H1 (cell line): ENCODE results near the gene HMCN2. TPM values are rescaled to one million over a fixed set of nuclear protein-coding genes. Genes with fewer than 3 reads are reported as not detected.

Experiments
- CTCF ChIA-PET: fragments of 300-600 bp; sonication (Branson Sonifier 250); formaldehyde crosslinking; loops from one replicate; lab custom pipeline; 2021; ENCODE audit not compliant: partially characterized antibody; lab: Charles Lee
- POLR2A ChIA-PET: fragments of 300-600 bp; sonication (Branson Sonifier 250); formaldehyde crosslinking; loops from one replicate; lab custom pipeline; 2021; ENCODE audit warnings: inconsistent platforms; ENCODE audit not compliant: partially characterized antibody; lab: Charles Lee
- DNase-seq, 2 experiments: peaks; one replicate each; pipeline versions ENCODE4 v3.0.0 to v3.0.0-alpha.2; 2010 to 2022; ENCODE audit warnings: low spot score in 2 of 2, low read depth in 1 of 2, mixed read lengths in 1 of 2
- FAIRE-seq: peaks from 2 replicates; lab custom pipeline; 2011; peaks lifted over from hg19 to GRCh38; lab: Jason Lieb, UNC
- H2AFZ ChIP-seq: 2 replicates; pipeline ENCODE4 v1.8.1; 2012; ENCODE audit warnings: low read length, inconsistent platforms
- H2AK5ac ChIP-seq: 2 replicates; pipeline ENCODE4 v1.6.1; 2013; ENCODE audit warnings: low read depth, low read length
- H2BK120ac ChIP-seq: replicated peaks from 2 replicates; pipeline ENCODE3; 2013; ENCODE audit warnings: low read depth, low read length, inconsistent platforms
- H2BK12ac ChIP-seq: 2 replicates; pipeline ENCODE4 v1.6.1; 2013; ENCODE audit warnings: low read depth, low read length
- H2BK15ac ChIP-seq: 2 replicates; pipeline ENCODE4 v1.6.1; 2013; ENCODE audit warnings: low read length
- H2BK20ac ChIP-seq: 2 replicates; pipeline ENCODE4 v1.6.1; 2013; ENCODE audit warnings: low read length
- H2BK5ac ChIP-seq: 2 replicates; pipeline ENCODE4 v1.6.1; 2013; ENCODE audit warnings: low read depth, low read length
- H3K14ac ChIP-seq: 2 replicates; pipeline ENCODE4 v1.6.1; 2013; ENCODE audit warnings: inconsistent platforms; ENCODE audit not compliant: insufficient read length
- H3K18ac ChIP-seq: 2 replicates; pipeline ENCODE4 v1.6.1; 2013; ENCODE audit warnings: low read length; ENCODE audit errors: extremely low read depth
- H3K23ac ChIP-seq: 2 replicates; pipeline ENCODE4 v1.6.1; 2013; ENCODE audit warnings: inconsistent platforms; ENCODE audit not compliant: insufficient read length
- H3K23me2 ChIP-seq: 2 replicates; pipeline ENCODE4 v1.6.1; 2013; ENCODE audit warnings: low read depth, low read length
- H3K27ac ChIP-seq: 2 replicates; pipeline ENCODE4 v1.6.1; 2011; ENCODE audit warnings: low read depth, low read length, inconsistent platforms
- H3K27me3 ChIP-seq, 4 experiments: replicated peaks in 1 of 4; 1 replicate in 1 of 4; 2 replicates in 3 of 4; pipeline versions ENCODE4 v1.6.1 to v1.8.1; 2011 to 2013; ENCODE audit warnings: low read length in 3 of 4, mild to moderate bottlenecking in 3 of 4, inconsistent platforms in 2 of 4, mixed read lengths in 2 of 4, moderate library complexity in 1 of 4; ENCODE audit not compliant: control insufficient read depth in 3 of 4, insufficient read depth in 3 of 4; ENCODE audit errors: extremely low read depth in 1 of 4
- H3K36me3 ChIP-seq, 4 experiments: 2 replicates each; pipeline versions ENCODE4 v1.6.1 to v1.8.1; 2011 to 2013; ENCODE audit warnings: mild to moderate bottlenecking in 4 of 4, low read length in 3 of 4, moderate library complexity in 2 of 4, control low read depth in 1 of 4, inconsistent platforms in 1 of 4; ENCODE audit not compliant: insufficient read depth in 4 of 4, control insufficient read depth in 2 of 4
- H3K4ac ChIP-seq: replicated peaks from 2 replicates; pipeline ENCODE3; 2013; ENCODE audit warnings: low read length, low read depth, mixed read lengths, inconsistent platforms; ENCODE audit not compliant: insufficient read length
- H3K4me1 ChIP-seq, 4 experiments: replicated peaks in 1 of 4; 1 replicate in 1 of 4; 2 replicates in 3 of 4; pipeline versions ENCODE4 v1.6.1 to v1.8.1; 2011 to 2013; ENCODE audit warnings: low read length in 3 of 4, inconsistent platforms in 2 of 4, mixed read lengths in 1 of 4; ENCODE audit not compliant: insufficient read depth in 4 of 4, control insufficient read depth in 3 of 4
- H3K4me2 ChIP-seq, 2 experiments: 2 replicates each; pipeline versions ENCODE4 v1.6.1 to v1.8.1; 2011 to 2013; ENCODE audit warnings: low read depth in 2 of 2, low read length in 2 of 2, control low read depth in 1 of 2, inconsistent platforms in 1 of 2, mild to moderate bottlenecking in 1 of 2; ENCODE audit not compliant: insufficient read depth in 1 of 2
- H3K4me3 ChIP-seq, 4 experiments: fragments of 200-600, 300-600 bp in 1 of 4; sonication (generic), shearing (Covaris generic), sonication (Bioruptor Twin) in 1 of 4; 2 replicates each; pipeline versions ENCODE4 v1.5.1 to v1.8.1; 2011 to 2016; ENCODE audit warnings: low read length in 4 of 4, low read depth in 3 of 4, control low read depth in 2 of 4, inconsistent platforms in 2 of 4, mild to moderate bottlenecking in 2 of 4, mixed read lengths in 1 of 4, moderate library complexity in 1 of 4; ENCODE audit not compliant: insufficient read depth in 2 of 4; ENCODE audit errors: extremely low read depth in 1 of 4
- H3K56ac ChIP-seq: replicated peaks from 2 replicates; pipeline ENCODE3; 2013; ENCODE audit warnings: low read depth, mild to moderate bottlenecking, mixed read lengths, low read length, inconsistent platforms; ENCODE audit not compliant: insufficient read length
- H3K79me1 ChIP-seq: 2 replicates; pipeline ENCODE4 v1.6.1; 2013; ENCODE audit warnings: low read depth, low read length, control low read depth
- H3K79me2 ChIP-seq, 2 experiments: 2 replicates each; pipeline versions ENCODE4 v1.6.1 to v1.8.1; 2012 to 2013; ENCODE audit warnings: low read length in 2 of 2, mild to moderate bottlenecking in 2 of 2, inconsistent platforms in 1 of 2; ENCODE audit not compliant: insufficient read depth in 2 of 2, control insufficient read depth in 1 of 2
- H3K9ac ChIP-seq, 4 experiments: replicated peaks in 1 of 4; 1 replicate in 1 of 4; 2 replicates in 3 of 4; pipeline versions ENCODE4 v1.6.1 to v1.8.1; 2011 to 2013; ENCODE audit warnings: low read depth in 3 of 4, low read length in 3 of 4, control low read depth in 2 of 4, mild to moderate bottlenecking in 2 of 4, moderate library complexity in 2 of 4, inconsistent platforms in 1 of 4; ENCODE audit errors: extremely low read depth in 1 of 4
- H3K9me3 ChIP-seq, 2 experiments: 2 replicates each; pipeline versions ENCODE4 v1.6.1 to v1.8.1; 2012 to 2013; ENCODE audit warnings: mild to moderate bottlenecking in 2 of 2, moderate library complexity in 2 of 2, control low read depth in 1 of 2, inconsistent platforms in 1 of 2, low read depth in 1 of 2, low read length in 1 of 2, mixed read lengths in 1 of 2; ENCODE audit not compliant: insufficient read depth in 2 of 2
- H4K20me1 ChIP-seq, 2 experiments: replicated peaks in 1 of 2; 2 replicates each; pipeline versions ENCODE3 to v1.8.1; 2011 to 2013; ENCODE audit warnings: inconsistent platforms in 2 of 2, low read length in 2 of 2, mild to moderate bottlenecking in 1 of 2; ENCODE audit not compliant: insufficient read depth in 2 of 2, control insufficient read depth in 1 of 2
- H4K5ac ChIP-seq: 2 replicates; pipeline ENCODE4 v1.6.1; 2013; ENCODE audit warnings: low read length, low read depth, mixed read lengths, inconsistent platforms; ENCODE audit not compliant: insufficient read length
- H4K8ac ChIP-seq: 2 replicates; pipeline ENCODE4 v1.8.0; 2013; ENCODE audit warnings: mild to moderate bottlenecking, moderate library complexity, low read length, inconsistent platforms; ENCODE audit not compliant: insufficient read depth; ENCODE audit errors: extremely low read depth
- H4K91ac ChIP-seq: replicated peaks from 2 replicates; pipeline ENCODE3; 2013; ENCODE audit warnings: low read length, mixed read lengths, inconsistent platforms; ENCODE audit not compliant: insufficient read length
- BACH1 ChIP-seq: IDR thresholded peaks from 2 replicates; pipeline ENCODE4 v1.6.1; 2012; ENCODE audit warnings: low read length, improper control_type of control experiment
- BCL11A ChIP-seq, 2 experiments: IDR thresholded peaks; one replicate each; pipeline ENCODE4 v1.6.1; 2011; ENCODE audit warnings: low read depth in 2 of 2, low read length in 2 of 2, mild to moderate bottlenecking in 2 of 2
- BRCA1 ChIP-seq: IDR thresholded peaks from 2 replicates; pipeline ENCODE4 v1.6.1; 2012; ENCODE audit warnings: low read depth, low read length, improper control_type of control experiment
- CEBPB ChIP-seq: IDR thresholded peaks from 2 replicates; pipeline ENCODE4 v1.6.1; 2012; ENCODE audit warnings: low read depth, low read length
- CHD1 ChIP-seq: IDR thresholded peaks from 2 replicates; pipeline ENCODE4 v1.6.1; 2012; ENCODE audit warnings: low read depth, low read length, improper control_type of control experiment
- EZH2 ChIP-seq: fragments of 200-600 bp; sonication (generic); IDR thresholded peaks from 2 replicates; pipeline ENCODE4 v1.7.1; 2012; ENCODE audit warnings: low read depth, mild to moderate bottlenecking, moderate library complexity, low read length, inconsistent platforms; ENCODE audit not compliant: severe bottlenecking
- MAFK ChIP-seq: IDR thresholded peaks from 2 replicates; pipeline ENCODE4 v1.6.1; 2012; ENCODE audit warnings: low read depth, mild to moderate bottlenecking, improper control_type of control experiment, low read length
- RFX5 ChIP-seq: IDR thresholded peaks from 2 replicates; pipeline ENCODE4 v1.6.1; 2011; ENCODE audit warnings: low read depth, low read length, improper control_type of control experiment, borderline replicate concordance
- SIRT6 ChIP-seq: IDR thresholded peaks from one replicate; pipeline ENCODE4 v1.7.1; 2012; ENCODE audit warnings: low read length, inconsistent platforms
- TBP ChIP-seq: IDR thresholded peaks from 2 replicates; pipeline ENCODE4 v1.6.1; 2011; ENCODE audit warnings: low read depth, low read length, improper control_type of control experiment
- TEAD4 ChIP-seq: IDR thresholded peaks from 2 replicates; pipeline ENCODE4 v1.6.1; 2012; ENCODE audit warnings: low read depth, low read length, inconsistent platforms, mixed read lengths
- WGBS, 2 experiments: shearing (Covaris generic) in 1 of 2; methylation state at CpG; one replicate each; pipeline versions ENCODE4 v1.1.6 to v1.1.7; 2013 to 2015; ENCODE audit warnings: low lambda C conversion rate in 2 of 2, mixed read lengths in 2 of 2, inconsistent platforms in 1 of 2, low coverage in 1 of 2, missing lambda C conversion rate in 1 of 2; ENCODE audit not compliant: insufficient replicate concordance in 2 of 2, insufficient coverage in 1 of 2, insufficient read length in 1 of 2; ENCODE audit errors: extremely low coverage in 1 of 2, missing lambda C conversion rate in 1 of 2; 5-methylcytosine and 5-hydroxymethylcytosine counted together
- polyA plus RNA-seq, 7 experiments: library from polyadenylated mRNA; depleted of rRNA in 3 of 7; stranded (reverse) in 5 of 7; unstranded in 2 of 7; fragments of >200 nt in 5 of 7; fragments of 200-250 nt in 2 of 7; gene quantifications; 1 replicate in 5 of 7; 2 replicates in 1 of 7; 4 replicates in 1 of 7; pipeline versions ENCODE4 v1.2.1 to v1.2.3, GENCODE V29; 2011 to 2013; ENCODE audit warnings: missing spikeins in 2 of 7, mixed read lengths in 2 of 7
- total RNA-seq: library from RNA; stranded (reverse); fragmentation: NEBNext Ultra II Directional; extraction: Animal tissue kit (Norgen Biotek cat#: 25700); gene quantifications from 2 replicates; pipeline ENCODE4 v1.2.1, GENCODE V29; 2021
- TF ChIP-seq, protein P1 (sequence below): IDR thresholded peaks from 2 replicates; pipeline ENCODE4 v1.6.1; 2011; ENCODE audit warnings: low read depth, mild to moderate bottlenecking, low read length; ENCODE audit not compliant: insufficient read depth

HMCN2 gene
- total and polyA plus RNA-seq, 2 of the 8 experiments (the other 6 are each of a cell fraction or from before 2014, with no cell fraction given): 5.0 to 9.1 TPM

DNA sequence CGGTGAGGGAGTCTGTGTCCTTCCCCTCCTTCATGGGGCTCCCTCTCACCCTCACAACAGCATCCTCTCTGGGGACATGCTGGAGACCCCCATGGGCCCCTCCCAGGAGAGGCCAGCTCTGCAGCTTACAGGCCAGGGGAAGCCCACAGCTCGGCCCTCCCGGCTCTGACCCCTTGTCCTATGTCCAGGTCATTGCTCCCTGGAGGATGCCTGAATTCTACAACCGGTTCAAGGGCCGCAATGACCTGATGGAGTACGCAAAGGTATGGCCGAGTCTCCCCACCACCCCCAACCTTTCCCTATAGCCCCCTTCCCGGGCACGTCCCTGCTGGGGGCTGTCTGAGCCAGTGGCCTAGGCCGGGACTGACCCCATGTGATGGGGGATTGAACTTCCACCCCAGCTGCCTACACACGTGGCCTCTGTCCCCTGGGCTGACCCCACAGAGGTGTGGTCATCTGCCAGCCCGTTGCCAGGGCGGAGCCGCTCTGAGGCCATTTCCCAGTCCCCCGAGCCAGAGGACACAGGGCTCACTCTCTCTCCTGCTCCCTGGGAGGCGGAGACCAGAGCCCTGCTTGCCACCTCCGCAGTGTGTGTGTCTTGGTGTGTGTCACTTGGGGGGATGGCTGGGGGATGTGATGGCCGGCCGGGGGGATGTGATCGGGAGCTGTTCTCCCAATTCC is 201.1 kb downstream of the HMCN2 start:
- Histone ChIP-seq H3K9me3 (no peaks in the 10 kb centered on the region), H2BK5ac (no peak overlapping the region), H3K4me1 (peaks cover 0 to 11% (median 0%) of the 10 kb centered on the region in 4 experiments; a peak in 2 of 7 replicates), H3K56ac (no peak overlapping the region), H3K27me3 (no peaks in the 10 kb centered on the region), H2BK12ac (no peak overlapping the region), H4K5ac (no peak overlapping the region), H3K14ac (no peak overlapping the region), H3K23ac (no peak overlapping the region), H3K4ac (no peak overlapping the region), H3K4me2 (no peak overlapping the region), H3K23me2 (no peaks in the 10 kb centered on the region), H3K79me2 (no peaks in the 10 kb centered on the region), H3K4me3 (no peak overlapping the region), H3K79me1 (no peaks in the 10 kb centered on the region), H4K91ac (no peak overlapping the region), H4K20me1 (peaks cover 0 to 2% of the 10 kb centered on the region in 2 experiments), H3K18ac (no peak overlapping the region), H2AFZ (no peak overlapping the region), H4K8ac (no peak overlapping the region; the same call in 1 of the 2 replicates), H2AK5ac (no peak overlapping the region), H2BK15ac (no peak overlapping the region), H2BK20ac (no peak overlapping the region), H2BK120ac (no peak overlapping the region), H3K36me3 (peaks cover 0 to 31% (median 0%) of the 10 kb centered on the region in 4 experiments; a peak in 2 of 8 replicates), H3K27ac (no peak overlapping the region), H3K9ac (no peak overlapping the region)
- DNase-seq (no peak), FAIRE-seq (no peak)
- CTCF ChIA-PET: interaction anchor here (0.6 to 11.9 kb wide), 14 partner anchors 11 to 234 kb away, joined by 3 to 136 read pairs (median 5); partner anchors contain the start of gene PRDM12
- POLR2A ChIA-PET: interaction anchor here (1.1 to 2.3 kb wide), 5 partner anchors 13 to 70 kb away, joined by 3 to 9 read pairs (median 3); no protein-coding TSS in a partner anchor
- TF ChIP-seq TEAD4: no peak
- no peak for TF ChIP-seq RFX5
- TF ChIP-seq MAFK: no peak
- no peak for TF ChIP-seq BACH1
- TF ChIP-seq EZH2: no peak
- TF ChIP-seq, protein P1, sequence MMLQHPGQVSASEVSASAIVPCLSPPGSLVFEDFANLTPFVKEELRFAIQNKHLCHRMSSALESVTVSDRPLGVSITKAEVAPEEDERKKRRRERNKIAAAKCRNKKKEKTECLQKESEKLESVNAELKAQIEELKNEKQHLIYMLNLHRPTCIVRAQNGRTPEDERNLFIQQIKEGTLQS: no peak
- no peak for TF ChIP-seq BRCA1
- no peak for TF ChIP-seq CEBPB
- TF ChIP-seq SIRT6: no peak
- TF ChIP-seq TBP: no peak
- TF ChIP-seq BCL11A (IDR thresholded peaks at IDR 0.05; ENCODE audit: low read depth in 2 of 2, low read length in 2 of 2): no peak
- no peak for TF ChIP-seq CHD1
- WGBS, 2 experiments: 88% methylated on average over 19 of the region's 20 CpGs; no CpG with 5 or more reads in 1 of the 2 experiments
